Daoy (cell line): ENCODE results near the gene SKIC3. TPM values are rescaled to one million over a fixed set of nuclear protein-coding genes. Genes with fewer than 3 reads are reported as not detected.

Experiments
- DNase-seq: peaks from one replicate; pipeline ENCODE4 v3.0.0-alpha.2; 2015; ENCODE audit warnings: low read depth
- total RNA-seq: library from RNA; depleted of rRNA; stranded (reverse); fragments of >200 nt; shearing (Covaris generic); gene quantifications from 2 replicates; pipeline ENCODE4 v1.2.3, GENCODE V29; 2014; rRNA removed

Gene SKIC3
- total RNA-seq, 1 experiment from 2014 or later, result 62.5 TPM

- DNase-seq, result no peak
These were observed 23.3 kb downstream of the SKIC3 start for GRCh38 chr5:95531491-95531890.

GRCh38 chr5:95530416-95530815 is 24.4 kb downstream of the SKIC3 start:
- DNase-seq, result peak; percentile 13

DNA sequence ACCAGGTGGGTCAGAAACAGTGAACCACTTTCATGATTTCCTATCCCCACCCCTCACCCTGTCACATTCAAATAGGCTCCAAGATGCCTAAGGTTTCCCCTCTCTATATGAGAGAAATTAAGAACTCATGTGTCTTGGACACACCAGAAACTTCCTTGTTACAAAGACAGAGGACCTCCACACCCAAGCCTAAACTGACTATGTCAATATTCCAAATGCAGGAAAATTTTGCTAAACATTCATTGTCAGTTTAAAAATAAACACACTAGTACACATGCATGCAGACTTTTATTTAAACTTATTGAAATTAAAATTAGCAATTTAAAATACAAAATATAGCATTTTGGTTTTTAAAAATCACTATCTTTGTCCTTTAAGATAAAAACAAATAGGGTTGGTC is 26.2 kb downstream of the SKIC3 start:
- no peak for DNase-seq

DNA sequence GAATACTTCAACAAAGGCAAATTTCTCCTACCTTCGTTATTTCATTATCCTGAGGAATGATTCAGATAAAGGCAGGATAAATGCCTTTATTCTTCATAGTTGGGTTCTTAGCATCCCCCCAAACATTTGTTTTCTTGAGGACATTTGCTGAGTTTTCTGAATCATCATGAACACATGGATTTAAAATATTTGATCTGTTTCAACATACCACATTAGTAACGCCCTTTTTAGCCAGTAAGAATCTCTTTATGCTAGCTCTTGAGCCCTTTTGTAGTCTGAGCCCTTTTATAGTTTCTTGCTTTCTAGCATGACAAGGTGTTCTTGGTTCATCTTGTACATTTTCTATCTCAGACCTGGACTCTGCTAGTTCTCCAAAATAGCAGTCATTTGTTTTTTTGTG is 27.9 kb downstream of the SKIC3 start:
- DNase-seq, result no peak

GRCh38 chr5:95524423-95524822 is 30.4 kb downstream of the SKIC3 start:
- DNase-seq, result no peak

DNA sequence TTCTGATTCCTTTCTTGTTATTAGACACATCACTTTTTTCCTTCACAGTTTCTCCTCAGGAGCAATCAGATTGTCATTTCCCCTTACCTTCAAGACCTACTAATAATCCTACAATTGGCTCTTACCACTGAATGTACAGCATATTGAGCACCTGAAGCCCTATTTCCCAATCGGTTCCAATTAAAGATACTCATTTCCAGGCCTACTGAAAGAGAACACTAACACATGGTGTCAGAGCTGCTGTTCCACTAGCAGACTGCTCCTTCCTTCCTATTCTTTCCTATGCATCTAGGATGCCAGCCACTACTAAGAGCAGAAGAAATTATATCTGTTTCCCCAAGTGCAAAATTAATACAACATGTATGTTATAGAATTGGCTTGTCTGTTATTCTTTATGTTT is 34.6 kb downstream of the SKIC3 start:
- DNase-seq, result no peak

- no peak for DNase-seq
These were observed 35.1 kb downstream of the SKIC3 start for GRCh38 chr5:95519681-95520080.

DNA sequence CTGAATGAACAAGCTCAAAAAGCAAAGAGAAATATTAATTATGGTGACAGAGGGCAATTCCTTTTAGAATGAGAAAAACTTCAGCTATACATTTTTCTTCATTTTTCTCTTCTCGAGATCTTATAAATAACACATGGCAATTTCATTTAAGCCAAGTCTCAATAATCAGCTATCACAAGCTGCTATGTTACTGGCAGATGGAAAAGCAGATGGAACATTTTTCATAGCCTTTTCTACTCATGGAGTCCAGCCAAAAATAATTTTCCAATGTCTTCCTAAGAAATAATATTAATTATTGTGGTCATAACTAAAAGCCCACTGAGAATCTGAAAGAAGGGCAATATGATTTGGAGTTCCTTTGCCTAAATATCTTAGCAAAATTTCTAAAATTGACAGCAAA is 35.6 kb downstream of the SKIC3 start:
- DNase-seq, result no peak

GRCh38 chr5:95518417-95518816 is 36.4 kb downstream of the SKIC3 start:
- DNase-seq, result no peak

DNA sequence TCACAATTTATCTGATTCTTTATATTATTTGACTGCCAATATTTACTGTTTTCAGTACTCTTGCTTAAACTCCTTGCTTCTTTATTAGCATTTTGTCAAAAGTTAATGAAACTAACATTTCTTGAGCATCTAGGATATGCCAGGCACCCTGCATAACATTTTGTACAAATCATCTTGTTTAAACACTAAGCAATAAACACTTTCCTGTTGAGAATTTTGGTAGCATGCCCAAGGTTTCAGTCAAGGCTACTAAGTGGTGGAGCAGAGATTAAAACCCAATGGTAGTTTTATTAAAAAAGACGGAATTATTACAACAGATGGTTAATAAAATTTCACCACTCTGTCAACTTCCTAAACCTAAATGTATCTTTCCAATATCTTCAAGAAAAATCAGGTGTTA is 43.2 kb downstream of the SKIC3 start:
- DNase-seq, result no peak

DNA sequence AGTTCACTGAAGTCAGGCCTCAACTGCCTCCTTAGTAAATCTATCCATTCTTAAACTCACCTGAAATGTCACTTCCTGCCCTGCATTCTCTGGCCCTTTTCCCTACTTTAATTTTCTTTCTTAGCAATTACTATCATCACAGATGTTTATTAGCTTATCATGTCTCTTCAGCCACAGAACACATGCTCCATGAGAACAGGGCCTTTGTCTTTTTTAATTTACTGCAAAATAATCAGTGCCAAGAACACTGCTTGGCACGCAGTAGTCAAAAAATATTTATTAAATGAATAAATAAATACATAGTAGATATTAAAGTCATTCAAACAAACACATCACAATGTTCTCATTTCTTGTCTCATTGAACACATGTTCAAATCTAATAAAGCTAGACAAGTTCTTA is 46.2 kb downstream of the SKIC3 start:
- DNase-seq, result no peak

Other genes starting within 250 kb of the SKIC3 start
- gene FAM81B, start 163.6 kb downstream of the SKIC3 start, total RNA-seq, result not detected in 2 replicates
- 6.2 and 8.5 TPM in 2 replicates for gene ARSK, start 124 bp upstream of the SKIC3 start, total RNA-seq
- 0.29 TPM in 1 of 2 replicates, not detected in the other for gene GPR150, start 65.1 kb upstream of the SKIC3 start, total RNA-seq
- gene RFESD, start 91.8 kb upstream of the SKIC3 start, total RNA-seq, result 2.3 and 6.8 TPM in 2 replicates
- gene SPATA9, start 128.0 kb upstream of the SKIC3 start, total RNA-seq, result 1.5 TPM in 1 of 2 replicates, not detected in the other
- gene RHOBTB3, start 176.4 kb upstream of the SKIC3 start, total RNA-seq, result 91.7 and 120 TPM in 2 replicates